GM19468 (cell line): Measurements from ENCODE around the gene INPP5E.

Source experiments
- ATAC-seq: cut with Tn5 transposase; IDR thresholded peaks from one replicate; pipeline ENCODE4 v1.9.1; 2021; ENCODE audit warnings: mild to moderate bottlenecking, moderate library complexity, moderate number of reproducible peaks; ENCODE audit not compliant: unreplicated experiment; ENCODE audit errors: extremely low read depth

Gene INPP5E

GRCh38 chr9:136394312-136395019, 45.2 kb downstream of the INPP5E start:
- ATAC-seq, result no peak

GRCh38 chr9:136393531-136393930, 46.1 kb downstream of the INPP5E start:
- no peak for ATAC-seq

- ATAC-seq, result no peak
Measured at GRCh38 chr9:136392538-136393449, 46.9 kb downstream of the INPP5E start.

- no peak for ATAC-seq
Measured at GRCh38 chr9:136391737-136392537, 47.7 kb downstream of the INPP5E start.

DNA sequence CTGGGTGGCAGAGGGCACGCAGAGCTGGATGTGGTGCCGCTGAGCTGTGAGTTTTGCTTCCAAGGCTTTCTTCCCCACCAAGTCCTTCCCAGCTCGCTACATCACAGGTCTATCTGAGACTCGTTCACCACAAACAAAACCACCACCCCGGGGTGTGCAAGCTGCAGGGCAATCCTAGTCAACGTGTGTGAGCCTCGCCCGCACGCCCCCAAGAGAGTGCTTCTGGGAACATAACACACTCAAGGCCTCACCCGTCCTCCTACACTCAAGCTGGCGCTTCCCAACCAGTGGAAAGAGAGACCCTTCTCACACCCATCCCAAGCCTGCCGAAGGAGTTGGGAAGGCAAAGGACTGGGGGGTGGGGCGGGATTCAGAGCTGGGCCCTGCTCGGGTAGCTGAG, 50.2 kb downstream of the INPP5E start:
- ATAC-seq, result no peak

DNA sequence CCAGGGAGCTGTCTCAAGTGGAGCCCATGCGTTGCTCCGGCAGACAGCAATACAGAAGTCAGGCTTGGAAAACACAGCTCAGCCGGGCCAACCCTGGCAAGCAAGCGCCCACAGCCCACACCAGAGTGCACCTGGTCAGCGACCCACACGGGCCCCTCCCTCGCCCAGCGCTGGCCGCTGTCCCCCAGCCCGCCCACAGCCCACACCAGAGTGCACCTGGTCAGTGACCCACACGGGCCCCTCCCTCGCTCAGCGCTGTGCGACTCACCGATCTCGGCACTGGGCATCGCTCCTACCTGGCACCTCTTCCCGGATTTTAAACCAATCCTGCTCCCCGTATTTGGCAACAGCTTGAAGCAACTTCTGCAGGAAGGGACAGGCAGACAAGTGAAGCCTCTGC, 52.4 kb downstream of the INPP5E start:
- no peak for ATAC-seq

- ATAC-seq, result no peak
Measured at GRCh38 chr9:136386018-136386417, 53.6 kb downstream of the INPP5E start.

DNA sequence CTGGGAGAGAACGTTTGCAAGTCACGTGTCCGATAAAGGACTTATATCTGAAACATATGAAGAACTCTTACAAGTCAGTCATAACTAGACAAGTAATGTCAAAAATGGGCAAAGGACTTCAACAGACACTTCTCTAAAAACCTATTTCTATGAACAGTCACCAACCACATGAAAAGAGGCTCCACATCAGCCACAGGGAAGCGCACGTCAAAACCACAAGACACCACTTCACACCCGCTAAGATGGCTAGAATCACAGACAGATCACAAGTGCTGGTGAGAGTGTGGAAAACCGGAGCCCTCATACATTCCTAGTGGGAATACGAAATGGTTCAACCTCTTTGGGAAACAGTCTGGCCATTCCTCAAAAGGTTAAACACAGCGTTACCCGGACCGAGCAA, 54.6 kb downstream of the INPP5E start:
- no peak for ATAC-seq

- no peak for ATAC-seq
Measured at GRCh38 chr9:136383436-136383835, 56.2 kb downstream of the INPP5E start.

DNA sequence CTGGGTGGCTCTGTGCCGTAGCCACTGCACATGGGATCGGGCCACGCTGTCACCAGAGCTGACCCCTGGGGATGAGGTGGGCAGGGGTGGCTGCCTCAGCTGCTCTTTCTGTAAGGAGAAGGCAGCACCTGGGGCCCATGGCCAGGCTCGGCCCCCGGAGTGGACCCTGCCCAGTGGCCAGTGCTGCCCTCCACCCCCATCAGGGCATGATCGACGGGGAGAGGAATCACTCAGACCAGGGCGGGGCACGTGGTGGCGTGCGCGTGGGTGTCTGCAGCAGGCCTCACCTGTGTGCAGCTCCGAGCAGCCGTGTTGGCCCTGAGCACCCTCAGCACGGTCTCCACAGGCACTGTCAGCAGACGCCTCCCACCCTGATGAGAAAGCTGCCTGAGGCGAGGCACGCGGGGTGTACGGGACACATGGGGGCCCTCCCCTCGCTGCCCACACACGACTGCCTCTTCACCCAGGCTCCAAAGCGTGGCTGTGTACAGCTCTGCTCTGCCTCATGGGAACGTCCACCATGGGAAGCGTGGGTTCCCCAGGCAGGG, 57.6 kb downstream of the INPP5E start:
- no peak for ATAC-seq

DNA sequence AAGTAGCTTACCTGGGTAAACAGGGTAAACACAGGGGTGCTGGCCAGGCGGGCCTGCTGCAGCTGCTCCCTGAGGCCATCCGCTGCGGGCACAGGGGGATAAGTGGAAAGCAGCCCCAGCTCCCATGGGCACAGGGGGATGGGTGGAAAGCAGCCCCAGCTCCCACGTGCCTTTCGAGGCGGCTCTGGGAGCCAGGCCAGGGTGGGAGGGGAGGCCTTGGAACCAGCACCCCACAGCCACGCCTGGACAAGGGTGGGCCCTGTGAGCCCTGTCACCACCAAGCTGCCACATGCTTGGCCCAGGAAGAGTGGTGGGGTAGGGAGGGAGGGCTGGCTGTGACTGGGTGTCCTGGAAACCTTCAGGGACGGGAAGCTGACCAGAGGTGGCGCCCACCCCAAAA, 58.3 kb downstream of the INPP5E start:
- ATAC-seq, result no peak

GRCh38 chr9:136380381-136380780, 59.3 kb downstream of the INPP5E start:
- ATAC-seq, result no peak

DNA sequence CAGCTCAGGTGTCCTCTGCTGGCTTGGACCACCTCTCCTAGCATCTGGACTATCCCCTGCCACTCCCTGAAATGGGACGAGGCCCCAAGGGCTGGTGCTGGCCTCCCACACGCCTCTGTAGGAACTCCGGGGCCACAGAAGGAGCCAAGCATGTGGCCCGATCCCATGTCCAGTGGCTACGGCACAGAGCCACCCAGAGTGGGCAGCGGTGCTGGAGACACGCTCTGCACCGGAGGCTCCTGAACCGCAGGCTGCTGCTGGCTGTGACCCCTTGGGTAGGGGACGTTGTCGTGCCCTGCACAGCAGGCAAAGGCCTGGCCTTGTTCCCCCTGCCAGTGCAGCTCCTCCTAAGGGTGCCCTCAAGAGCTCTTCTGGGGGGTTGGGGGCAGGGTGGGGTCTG, 59.8 kb downstream of the INPP5E start:
- no peak for ATAC-seq

DNA sequence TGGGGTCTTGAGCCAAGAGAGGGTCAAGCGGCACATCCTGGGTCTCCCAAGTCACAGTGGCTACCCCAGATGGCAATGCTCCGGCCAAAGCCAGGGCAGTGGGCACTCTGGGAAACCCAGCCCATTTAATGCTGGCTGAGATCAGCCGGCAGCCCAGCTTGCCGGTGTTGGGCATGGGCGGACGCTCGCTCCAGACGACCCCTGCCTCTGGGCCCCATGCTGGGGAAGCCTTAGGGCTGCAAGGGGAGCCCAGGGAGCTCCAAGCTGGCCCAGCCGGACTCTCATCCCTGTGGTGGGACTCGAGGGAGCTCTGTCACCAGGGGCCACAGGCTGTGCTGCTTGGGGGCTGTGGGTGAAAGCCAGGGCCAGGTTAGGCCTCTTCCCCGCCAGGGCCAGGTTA, 60.2 kb downstream of the INPP5E start:
- ATAC-seq, result no peak

- ATAC-seq, result no peak
Measured at GRCh38 chr9:136379003-136379287, 60.7 kb downstream of the INPP5E start.
